Dedifferentiated amniotic fluid mesenchymal stem cell (primary cell): Measurements from ENCODE around the gene L2HGDH.

ENCODE experiments used
- DNase-seq: peaks from one replicate; pipeline ENCODE4 v3.0.0-alpha.2; 2016; ENCODE audit errors: extremely low spot score

Gene L2HGDH

DNA sequence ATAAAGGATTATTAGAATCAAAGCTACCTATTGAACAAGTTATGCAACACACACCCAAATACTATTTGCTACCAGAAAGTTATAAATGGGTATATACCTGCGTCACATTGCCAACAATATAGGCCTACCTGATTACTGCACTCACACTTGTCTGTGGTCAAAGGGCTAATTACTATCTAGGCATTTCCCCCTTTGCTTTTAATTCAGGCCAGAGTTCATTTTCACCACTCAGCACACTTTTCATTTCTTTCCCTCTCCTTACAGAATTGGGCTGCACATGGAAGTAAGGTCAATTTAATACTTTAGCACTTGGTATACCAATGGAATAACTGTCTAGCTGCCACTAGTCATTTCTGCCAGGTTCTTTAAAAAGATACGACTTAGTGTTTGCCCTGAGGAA, 82.3 kb downstream of the L2HGDH start:
- DNase-seq: no peak

DNA sequence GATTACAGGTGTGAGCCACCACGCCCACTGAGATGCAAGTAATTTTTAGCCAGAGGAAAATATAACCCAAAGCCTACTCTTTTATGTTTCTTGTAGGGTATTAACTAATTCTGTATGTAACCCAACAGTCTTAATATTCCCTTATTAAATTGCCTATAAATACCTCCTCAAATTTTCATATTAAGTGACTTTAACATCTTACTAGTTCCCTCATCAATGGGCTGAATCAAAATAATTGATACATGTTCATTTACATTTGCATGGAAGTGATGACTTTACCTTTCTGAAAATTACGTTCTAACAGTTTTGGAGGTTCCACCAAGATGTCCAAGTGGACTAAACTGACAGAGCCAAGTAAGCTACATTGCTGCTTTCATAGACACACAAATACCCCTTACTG, 83.7 kb downstream of the L2HGDH start:
- DNase-seq: no peak

DNA sequence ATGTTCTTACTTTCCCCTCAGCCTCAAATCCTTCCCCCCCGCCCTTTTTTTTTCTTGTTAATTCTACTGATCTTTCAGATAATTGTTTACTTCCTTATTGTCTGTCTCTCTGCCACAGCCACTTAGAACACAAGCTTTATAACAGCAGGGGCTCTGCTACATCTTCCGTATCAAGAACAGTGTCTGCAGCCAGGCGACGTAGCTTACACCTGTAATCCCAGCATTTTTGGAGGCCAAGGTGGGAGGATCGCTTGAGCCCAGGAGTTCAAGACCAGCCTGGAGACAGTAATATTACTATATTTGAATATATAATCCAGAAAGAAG, 86.1 kb downstream of the L2HGDH start:
- DNase-seq: no peak

DNA sequence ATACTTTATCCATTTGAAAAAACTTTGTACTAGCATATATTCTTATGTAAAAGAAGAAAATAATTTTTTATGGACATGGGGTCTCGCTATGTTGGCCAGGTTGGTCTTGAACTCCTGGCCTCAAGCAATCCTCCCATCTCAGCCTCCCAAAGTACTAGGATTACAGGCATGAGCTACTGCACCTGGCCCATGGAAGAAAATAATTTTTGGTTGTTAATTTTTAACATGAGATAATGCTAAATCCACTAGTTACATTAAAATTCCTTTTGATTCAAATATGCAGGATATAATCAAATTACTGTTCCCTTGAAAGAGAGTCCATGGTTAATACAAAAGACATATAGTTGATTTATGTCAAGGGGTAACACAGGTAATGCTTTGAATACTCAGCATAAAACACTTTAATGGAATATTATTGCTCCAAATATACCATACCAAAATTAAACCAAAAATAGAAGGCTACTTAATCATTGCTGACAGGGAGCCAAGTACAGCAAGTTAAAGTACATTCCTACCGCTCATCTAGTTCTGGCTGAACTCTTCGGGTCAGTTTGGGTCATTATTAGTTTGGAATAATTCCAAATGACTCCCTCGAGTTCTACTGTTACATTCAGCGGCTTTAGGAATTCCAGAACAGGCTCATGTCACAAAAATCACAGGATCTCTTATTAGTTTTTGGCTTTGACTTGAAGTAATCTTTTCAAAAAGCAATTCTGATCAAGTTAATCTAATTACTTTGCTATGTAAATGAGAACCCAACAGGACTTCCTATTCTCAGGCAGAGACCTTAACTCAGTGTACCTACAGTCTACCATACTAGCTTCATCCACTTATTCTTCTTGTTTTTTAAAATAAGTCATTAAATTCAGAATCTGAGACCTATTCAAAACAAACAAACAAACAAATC, 86.7 kb downstream of the L2HGDH start:
- DNase-seq: peak; percentile 48

DNA sequence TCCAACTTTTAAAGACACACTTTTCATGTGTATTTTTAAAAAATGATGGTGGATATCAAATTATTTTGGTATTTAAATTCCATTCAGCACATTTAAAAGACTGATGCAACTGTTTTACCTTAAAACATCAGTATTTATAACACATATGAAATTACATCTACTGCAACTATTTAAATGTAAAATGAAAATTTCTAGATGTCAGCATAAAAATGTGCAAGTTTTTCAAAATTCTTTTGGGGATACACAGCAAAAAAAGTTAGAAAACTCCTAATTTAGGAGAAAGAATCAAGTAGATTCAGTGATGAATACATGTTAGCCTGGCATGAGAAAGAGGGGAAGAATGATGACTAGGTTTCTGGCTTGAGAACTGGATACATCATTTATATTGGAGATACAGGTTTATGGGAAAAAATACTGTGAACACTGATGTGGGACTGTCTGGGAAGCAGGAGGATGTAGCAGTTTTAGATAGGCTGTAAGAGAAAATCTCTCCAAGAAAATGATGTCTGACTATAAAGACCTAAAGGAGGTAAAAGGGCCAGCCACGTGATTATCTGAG, 89.9 kb downstream of the L2HGDH start:
- no peak for DNase-seq

DNA sequence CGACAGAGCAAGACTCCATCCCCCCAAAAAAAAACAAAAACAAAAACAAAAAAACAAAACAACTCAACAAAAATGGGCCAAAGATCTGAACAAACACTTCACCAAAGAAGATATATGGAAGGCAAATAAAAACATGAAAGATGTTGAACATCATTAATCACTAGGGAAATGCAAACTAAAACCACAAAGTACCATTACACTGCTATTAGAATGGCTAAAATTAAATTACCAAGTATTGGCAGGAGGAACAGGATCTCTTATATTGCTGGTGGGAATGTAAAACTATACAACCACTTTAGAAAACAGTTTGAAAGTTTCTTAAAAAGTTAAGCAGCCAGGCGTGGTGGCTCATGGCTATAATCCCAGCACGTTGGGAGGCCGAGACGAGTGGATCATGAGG, 93.5 kb downstream of the L2HGDH start:
- no peak for DNase-seq

DNA sequence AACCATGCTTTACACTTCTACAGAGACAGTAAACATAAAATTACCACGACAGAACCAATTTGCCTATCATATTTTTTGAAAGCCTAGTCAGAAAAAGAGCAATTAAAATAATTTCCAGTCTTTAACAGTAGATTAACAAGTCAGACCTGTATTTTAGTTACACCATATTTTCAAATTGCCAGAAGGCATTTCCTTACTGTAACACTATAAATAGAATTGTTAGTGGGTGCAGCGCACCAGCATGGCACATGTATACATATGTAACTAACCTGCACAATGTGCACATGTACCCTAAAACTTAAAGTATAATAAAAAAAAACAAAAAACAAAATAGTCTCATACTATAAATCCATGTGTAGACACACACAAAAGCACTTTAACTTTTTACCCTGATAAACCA, 96.6 kb downstream of the L2HGDH start:
- DNase-seq: no peak

DNA sequence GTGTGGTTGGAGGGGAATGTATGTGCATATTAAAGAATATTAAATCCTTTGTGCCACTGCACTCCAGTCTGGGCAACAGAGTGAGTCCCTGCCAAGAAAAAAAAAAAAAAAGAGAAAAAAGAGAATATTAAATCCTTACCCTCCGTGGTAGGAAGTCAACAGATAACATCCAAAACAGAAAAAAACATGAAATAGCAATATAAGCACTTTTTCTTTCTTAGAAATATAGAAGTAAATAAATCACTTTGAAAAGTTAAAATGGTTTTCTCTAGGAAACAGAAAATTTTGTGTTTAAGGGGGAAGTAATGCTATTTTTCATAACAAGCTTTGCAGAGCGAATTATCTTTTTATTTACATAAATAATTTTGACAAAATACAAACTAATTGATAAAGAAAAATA, 98.2 kb downstream of the L2HGDH start:
- no peak for DNase-seq

DNA sequence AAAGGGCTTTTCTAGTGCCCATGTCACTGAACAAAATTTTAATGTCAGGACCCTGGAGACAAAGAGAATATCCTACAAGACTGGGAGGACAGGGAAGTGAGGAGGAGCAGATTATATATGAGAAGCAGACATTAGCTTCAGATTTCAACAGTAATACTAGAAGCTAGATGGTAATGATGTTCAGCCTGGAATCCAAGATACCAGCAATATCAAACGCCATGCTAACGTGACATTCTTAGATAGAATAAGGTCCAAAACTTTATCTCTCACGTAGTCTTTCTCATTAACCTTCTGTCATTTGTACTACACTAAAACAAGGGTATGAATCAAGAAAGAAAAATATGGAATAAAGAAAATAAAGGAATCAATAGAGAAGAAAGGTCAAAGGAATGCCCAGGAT, 99.3 kb downstream of the L2HGDH start:
- DNase-seq: no peak

DNA sequence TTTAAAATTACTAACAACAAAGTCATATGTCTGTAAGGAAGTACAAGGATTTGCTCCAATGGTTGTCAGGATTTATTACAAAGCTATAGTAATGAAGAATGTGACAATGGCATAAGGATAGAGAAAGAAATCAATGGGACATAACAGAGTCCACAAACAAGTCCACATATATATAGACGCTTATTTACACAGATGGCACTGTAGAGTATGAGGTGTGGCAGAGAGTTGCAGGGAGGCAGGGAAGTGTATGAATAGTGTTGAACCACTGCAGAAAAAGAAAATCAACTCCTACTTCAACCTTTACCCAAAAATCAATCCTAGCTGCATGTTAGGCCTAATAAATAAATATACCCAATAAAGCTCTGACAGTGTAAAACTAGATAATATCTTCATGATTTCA, 102.0 kb downstream of the L2HGDH start:
- DNase-seq: no peak

DNA sequence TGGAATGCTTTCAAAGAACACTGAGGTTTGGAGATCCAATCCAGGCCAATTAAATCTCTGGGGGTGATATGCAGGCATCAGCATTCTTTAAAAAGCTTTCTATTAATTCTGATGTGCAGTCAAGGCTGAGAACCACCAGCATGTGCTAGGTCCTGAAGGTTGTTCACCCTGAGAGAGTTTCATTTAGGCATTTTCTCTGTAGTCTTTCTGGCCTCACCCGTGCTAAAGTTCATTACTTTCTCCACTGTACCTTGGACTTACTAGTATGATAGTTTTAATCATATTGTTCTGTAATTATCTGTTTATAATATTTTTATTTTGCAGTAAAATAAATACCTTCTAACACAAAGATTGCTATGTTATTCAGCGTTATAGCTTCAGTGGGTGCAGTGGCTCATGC, 113.5 kb downstream of the L2HGDH start:
- DNase-seq: no peak

DNA sequence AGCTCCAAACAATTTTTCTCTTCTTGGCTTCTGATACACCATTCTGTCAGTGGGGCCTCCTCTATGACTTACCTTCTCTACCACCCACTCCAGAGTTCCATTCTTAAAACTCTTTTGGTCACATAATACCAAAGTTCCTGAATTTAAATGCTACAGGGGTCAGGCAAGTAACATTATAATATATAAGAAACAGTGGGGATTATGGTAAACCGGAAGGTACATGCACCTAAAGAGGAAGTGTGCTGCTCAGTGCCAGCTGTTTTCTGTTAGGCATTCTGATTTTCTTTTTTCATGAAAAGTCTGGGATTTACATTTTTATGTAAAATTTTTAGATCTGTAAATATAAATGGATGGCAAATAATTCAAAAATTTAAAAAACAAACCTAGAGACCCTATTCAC, 120.5 kb downstream of the L2HGDH start:
- DNase-seq: no peak
